Motor neuron (in vitro differentiated cells): ENCODE data around the gene FSD1L. TPM values are rescaled to one million over a fixed set of nuclear protein-coding genes. Genes with fewer than 3 reads are reported as not detected.

Source experiments
- ATAC-seq, 8 experiments: fragments of 200-7000 bp; cut with Tn5 transposase; replicated peaks in 6 of 8; 2 replicates each; pipeline ENCODE4 v1.8.0; 2021; ENCODE audit warnings: mild to moderate bottlenecking in 8 of 8, moderate library complexity in 8 of 8
- H3K27ac ChIP-seq, 2 donors: fragments of 250-450 bp; sonication (Bioruptor Pico); 2 replicates each; pipeline ENCODE4 v1.9.0; 2021; ENCODE audit warnings: antibody characterized with exemption in 2 of 2, mild to moderate bottlenecking in 2 of 2, moderate library complexity in 1 of 2
- H3K4me1 ChIP-seq, 2 donors: fragments of 250-450 bp; sonication (Bioruptor Pico); replicated peaks in 1 of 2; 2 replicates each; pipeline ENCODE4 v1.6.1; 2021; ENCODE audit warnings: antibody characterized with exemption in 2 of 2, mild to moderate bottlenecking in 2 of 2, moderate library complexity in 1 of 2
- H3K4me3 ChIP-seq, 5 donors: fragments of 250-450 bp; sonication (Bioruptor Pico); 2 replicates each; pipeline ENCODE4 v1.9.0; 2021; ENCODE audit warnings: antibody characterized with exemption in 5 of 5, mild to moderate bottlenecking in 5 of 5, moderate library complexity in 4 of 5
- WGBS, 10 experiments: fragments of 450-650 bp; shearing (Covaris generic); methylation state at CpG; one replicate each; pipeline ENCODE4 v1.0.0; 2022; 5-methylcytosine and 5-hydroxymethylcytosine counted together
- in situ Hi-C, 9 experiments: fragments of 400-800 bp; cut with MboI; loops; one replicate each; pipeline ENCODE4 v1.15.0; 2021; ENCODE audit warnings: low sequenced_read_pairs in 9 of 9, low pct_unique_long_range_greater_than_20kb in 2 of 9; ENCODE audit not compliant: unreplicated experiment in 9 of 9
- total RNA-seq, 8 experiments: library from RNA; unstranded; fragments of 300-600 nt; gene quantifications; 2 replicates each; pipeline versions ENCODE4 v1.2.3 to v1.2.4, GENCODE V29; 2022

The FSD1L gene
- total RNA-seq, 8 experiments from 2014 or later: 1.8 to 41.1 (median 29.0) TPM

GRCh38 chr9:105418588-105419500 lies 29.0 kb upstream of the FSD1L start:
- WGBS, 10 experiments: 47 to 86% (median 80%) methylated on average over 2 to 3 of the region's 3 CpGs; no CpG with 5 or more reads in 1 of the 10 experiments

GRCh38 chr9:105419816-105420597 lies 27.8 kb upstream of the FSD1L start:
- Histone ChIP-seq H3K27ac (no peak overlapping the region), H3K4me3 (no peak overlapping the region), H3K4me1 (peaks cover 2 to 3% of the 10 kb centered on the region in 2 donors)
- 79 to 95% (median 91%) methylated on average over 2 to 10 of the region's 10 CpGs; no CpG with 5 or more reads in 1 of the 10 experiments for WGBS, 10 experiments
- in situ Hi-C loops: loop anchor here in 7 of 9 experiments (10.0 to 25.0 kb wide), 4 partner anchors 258 to 633 kb away; partner anchors contain the start of gene ABCA1 (in 1 of the 7)
- ATAC-seq: no peak

More at GRCh38 chr9:105418588-105419500, 29.0 kb upstream of the FSD1L start:
- no peak overlapping the region for H3K4me3 ChIP-seq
- peak in 1 of 8 experiments; percentile 37 for ATAC-seq
- H3K27ac ChIP-seq: no peak overlapping the region
- in situ Hi-C loops: loop anchor here in 7 of 9 experiments (10.0 to 25.0 kb wide), 4 partner anchors 257 to 632 kb away; partner anchors contain the start of gene ABCA1 (in 1 of the 7)
- peaks cover 2 to 5% of the 10 kb centered on the region in 2 donors for H3K4me1 ChIP-seq

GRCh38 chr9:105421154-105421553 lies 26.7 kb upstream of the FSD1L start:
- 60 to 100% (median 100%) methylated on average over 1 to 2 of the region's 2 CpGs; no CpG with 5 or more reads in 2 of the 10 experiments for WGBS, 10 experiments
- H3K4me3 ChIP-seq: no peak overlapping the region
- in situ Hi-C loops: loop anchor here in 7 of 9 experiments (25.0 kb wide), 3 partner anchors 259 to 634 kb away; no protein-coding TSS in a partner anchor
- ATAC-seq: no peak
- H3K27ac ChIP-seq: no peak overlapping the region
- H3K4me1 ChIP-seq: no peaks in the 10 kb centered on the region

GRCh38 chr9:105421864-105422263 lies 26.0 kb upstream of the FSD1L start:
- H3K27ac ChIP-seq: no peak overlapping the region
- 83 to 100% (median 100%) methylated on average over 1 to 3 of the region's 5 CpGs; no CpG with 5 or more reads in 4 of the 10 experiments for WGBS, 10 experiments
- no peak for ATAC-seq
- in situ Hi-C loops: loop anchor here in 7 of 9 experiments (25.0 kb wide), 3 partner anchors 260 to 635 kb away; no protein-coding TSS in a partner anchor
- H3K4me1 ChIP-seq: no peaks in the 10 kb centered on the region
- no peak overlapping the region for H3K4me3 ChIP-seq

GRCh38 chr9:105425816-105426433 lies 21.9 kb upstream of the FSD1L start:
- in situ Hi-C loops: no loop called here

GRCh38 chr9:105426657-105427056 lies 21.2 kb upstream of the FSD1L start:
- 67 to 97% (median 88%) methylated on average over 2 to 3 of the region's 3 CpGs; no CpG with 5 or more reads in 2 of the 10 experiments for WGBS, 10 experiments
- Histone ChIP-seq H3K4me1 (no peaks in the 10 kb centered on the region), H3K4me3 (no peak overlapping the region), H3K27ac (no peak overlapping the region)
- in situ Hi-C loops: no loop called here
- no peak for ATAC-seq

More at GRCh38 chr9:105425816-105426433, 21.9 kb upstream of the FSD1L start:
- 40 to 100% (median 75%) methylated on average over 1 to 2 of the region's 2 CpGs; no CpG with 5 or more reads in 4 of the 10 experiments for WGBS, 10 experiments
- no peak overlapping the region for H3K4me3 ChIP-seq
- peak in 4 of 8 experiments; percentile 45 to 89 (median 84) for ATAC-seq
- H3K4me1 ChIP-seq: no peaks in the 10 kb centered on the region
- H3K27ac ChIP-seq: no peak overlapping the region

GRCh38 chr9:105431424-105432246 lies 16.2 kb upstream of the FSD1L start:
- in situ Hi-C loops: no loop called here
- 20 to 100% (median 80%) methylated on average over 1 to 9 of the region's 9 CpGs for WGBS, 10 experiments
- Histone ChIP-seq H3K4me1 (no peaks in the 10 kb centered on the region), H3K4me3 (no peak overlapping the region), H3K27ac (no peak overlapping the region)
- ATAC-seq: no peak

GRCh38 chr9:105432247-105432842 lies 15.5 kb upstream of the FSD1L start:
- Histone ChIP-seq H3K4me1 (no peaks in the 10 kb centered on the region), H3K4me3 (no peak overlapping the region), H3K27ac (no peak overlapping the region)
- in situ Hi-C loops: no loop called here
- ATAC-seq: no peak
- WGBS, 10 experiments: 40 to 100% (median 60%) methylated on average over 1 to 2 of the region's 2 CpGs; no CpG with 5 or more reads in 1 of the 10 experiments

GRCh38 chr9:105435453-105435852 lies 12.4 kb upstream of the FSD1L start:
- in situ Hi-C loops: no loop called here
- ATAC-seq: no peak
- 0 to 100% (median 90%) methylated on average over 1 to 3 of the region's 3 CpGs; no CpG with 5 or more reads in 3 of the 10 experiments for WGBS, 10 experiments
- H3K4me1 ChIP-seq: peaks cover 0 to 9% of the 10 kb centered on the region in 2 donors
- no peak overlapping the region for H3K4me3 ChIP-seq
- H3K27ac ChIP-seq: no peak overlapping the region

- in situ Hi-C loops: no loop called here
- ATAC-seq: no peak
- H3K4me3 ChIP-seq: no peak overlapping the region
- WGBS, 10 experiments: 20 to 100% (median 94%) methylated on average over 1 to 4 of the region's 4 CpGs
- H3K4me1 ChIP-seq: peaks cover 0 to 9% of the 10 kb centered on the region in 2 donors
- H3K27ac ChIP-seq: no peak overlapping the region
Observed at GRCh38 chr9:105436783-105437182, 11.1 kb upstream of the FSD1L start.

GRCh38 chr9:105437704-105438103 lies 10.1 kb upstream of the FSD1L start:
- peak in 1 of 8 experiments; percentile 10 for ATAC-seq
- Histone ChIP-seq H3K4me1 (peaks cover 0 to 9% of the 10 kb centered on the region in 2 donors), H3K4me3 (no peak overlapping the region), H3K27ac (no peak overlapping the region)
- 17 to 100% (median 75%) methylated on average over 1 of the region's 1 CpG; no CpG with 5 or more reads in 3 of the 10 experiments for WGBS, 10 experiments
- in situ Hi-C loops: no loop called here
